ENCODE data around the gene NCBP2L.

The NCBP2L gene

DNA sequence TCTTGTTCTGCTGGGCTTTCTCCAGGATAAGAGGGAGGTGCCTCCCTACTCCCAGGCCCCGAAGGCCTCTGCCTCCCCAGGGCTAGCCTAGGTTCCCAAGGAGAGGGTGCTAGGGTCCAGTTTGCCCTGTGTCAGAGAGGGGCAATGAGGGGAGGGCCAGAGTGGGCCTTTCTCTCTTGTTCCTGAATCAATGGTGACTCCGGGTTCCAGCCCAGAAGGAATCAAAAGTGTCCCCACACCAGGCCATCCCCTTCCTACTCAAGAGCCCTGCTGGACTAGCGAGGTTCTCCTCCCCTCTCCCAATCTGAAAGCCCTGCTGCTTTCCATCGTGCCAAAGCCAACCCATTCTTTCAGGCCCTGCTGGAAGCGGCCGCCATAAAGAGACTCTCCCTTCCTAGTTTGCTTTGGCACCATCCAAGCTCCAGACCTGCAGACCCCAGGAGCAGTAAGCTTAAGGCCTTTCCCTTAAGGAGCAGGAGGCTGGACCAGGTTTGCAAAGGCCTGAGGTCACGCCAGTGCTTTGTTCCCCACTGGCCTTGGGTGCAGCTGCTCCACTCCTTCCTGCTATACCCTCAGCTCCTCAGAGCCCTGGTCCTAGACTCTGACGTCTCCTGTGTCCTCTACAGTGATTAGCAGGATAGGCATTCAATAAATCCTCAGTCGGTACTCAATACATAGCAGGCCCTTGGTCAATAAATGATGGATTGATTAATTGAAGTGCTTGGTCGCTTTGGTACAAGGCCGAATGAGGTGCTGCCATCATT lies 12.5 kb upstream of the NCBP2L start:
- no peak for DNase-seq (ENCODE audit: low read depth)
- no peak overlapping the region for H3K4me3 ChIP-seq (ENCODE audit: low read length)
- TF ChIP-seq, protein P1, sequence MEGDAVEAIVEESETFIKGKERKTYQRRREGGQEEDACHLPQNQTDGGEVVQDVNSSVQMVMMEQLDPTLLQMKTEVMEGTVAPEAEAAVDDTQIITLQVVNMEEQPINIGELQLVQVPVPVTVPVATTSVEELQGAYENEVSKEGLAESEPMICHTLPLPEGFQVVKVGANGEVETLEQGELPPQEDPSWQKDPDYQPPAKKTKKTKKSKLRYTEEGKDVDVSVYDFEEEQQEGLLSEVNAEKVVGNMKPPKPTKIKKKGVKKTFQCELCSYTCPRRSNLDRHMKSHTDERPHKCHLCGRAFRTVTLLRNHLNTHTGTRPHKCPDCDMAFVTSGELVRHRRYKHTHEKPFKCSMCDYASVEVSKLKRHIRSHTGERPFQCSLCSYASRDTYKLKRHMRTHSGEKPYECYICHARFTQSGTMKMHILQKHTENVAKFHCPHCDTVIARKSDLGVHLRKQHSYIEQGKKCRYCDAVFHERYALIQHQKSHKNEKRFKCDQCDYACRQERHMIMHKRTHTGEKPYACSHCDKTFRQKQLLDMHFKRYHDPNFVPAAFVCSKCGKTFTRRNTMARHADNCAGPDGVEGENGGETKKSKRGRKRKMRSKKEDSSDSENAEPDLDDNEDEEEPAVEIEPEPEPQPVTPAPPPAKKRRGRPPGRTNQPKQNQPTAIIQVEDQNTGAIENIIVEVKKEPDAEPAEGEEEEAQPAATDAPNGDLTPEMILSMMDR (conservative IDR thresholded peaks at IDR 0.05; ENCODE audit: low read depth, low read length) = no peak

- TF ChIP-seq, protein P1 (conservative IDR thresholded peaks at IDR 0.05; ENCODE audit: low read depth, low read length) = no peak
- H3K4me3 ChIP-seq (ENCODE audit: low read length) = no peak overlapping the region
- DNase-seq (ENCODE audit: low read depth) = no peak
Measured at GRCh38 chrX:107766470-107767150, 10.9 kb upstream of the NCBP2L start.

- no peak for DNase-seq (ENCODE audit: low read depth)
- no peak overlapping the region for H3K4me3 ChIP-seq (ENCODE audit: low read length)
- TF ChIP-seq, protein P1 (conservative IDR thresholded peaks at IDR 0.05; ENCODE audit: low read depth, low read length) = no peak
Measured at GRCh38 chrX:107768051-107768450, 9.5 kb upstream of the NCBP2L start.

DNA sequence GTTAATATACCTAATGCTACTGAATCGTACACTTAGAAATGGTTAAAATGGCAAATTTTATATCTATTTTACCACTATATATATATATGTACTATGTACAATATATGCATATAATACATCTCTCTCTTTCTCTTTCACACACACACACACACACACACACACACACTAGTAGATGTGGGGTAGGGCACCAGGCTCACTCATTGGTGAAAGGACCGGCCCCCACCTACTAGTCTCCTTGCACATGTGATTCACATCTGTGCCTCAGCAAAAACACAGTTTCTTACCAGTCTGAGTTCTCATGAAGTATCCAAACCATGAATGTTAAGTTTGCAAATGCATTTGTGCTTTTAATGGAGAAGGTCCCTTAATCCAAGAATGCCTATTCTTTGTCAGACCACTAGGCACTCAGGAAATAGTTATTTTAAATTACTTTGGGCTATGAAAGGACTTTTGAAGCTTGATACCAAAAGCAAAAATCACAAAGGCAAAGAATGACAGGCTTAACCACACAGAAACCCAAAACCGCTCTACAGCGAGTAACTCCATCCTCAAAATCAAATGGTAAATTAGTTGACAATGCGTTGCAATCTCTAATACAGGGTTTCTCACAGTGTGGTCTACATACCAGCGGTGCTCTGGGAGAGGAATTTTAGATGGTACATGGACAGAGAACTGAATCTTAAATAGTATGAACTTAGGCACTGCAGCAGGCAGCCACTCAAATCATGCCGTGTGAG lies 7.8 kb upstream of the NCBP2L start:
- H3K4me3 ChIP-seq (ENCODE audit: low read length) = no peak overlapping the region
- TF ChIP-seq, protein P1 (conservative IDR thresholded peaks at IDR 0.05; ENCODE audit: low read depth, low read length) = no peak
- no peak for DNase-seq (ENCODE audit: low read depth)

GRCh38 chrX:107773206-107773605 lies 4.3 kb upstream of the NCBP2L start:
- TF ChIP-seq, protein P1 (conservative IDR thresholded peaks at IDR 0.05; ENCODE audit: low read depth, low read length) = no peak
- DNase-seq (ENCODE audit: low read depth) = no peak
- no peak overlapping the region for H3K4me3 ChIP-seq (ENCODE audit: low read length)

DNA sequence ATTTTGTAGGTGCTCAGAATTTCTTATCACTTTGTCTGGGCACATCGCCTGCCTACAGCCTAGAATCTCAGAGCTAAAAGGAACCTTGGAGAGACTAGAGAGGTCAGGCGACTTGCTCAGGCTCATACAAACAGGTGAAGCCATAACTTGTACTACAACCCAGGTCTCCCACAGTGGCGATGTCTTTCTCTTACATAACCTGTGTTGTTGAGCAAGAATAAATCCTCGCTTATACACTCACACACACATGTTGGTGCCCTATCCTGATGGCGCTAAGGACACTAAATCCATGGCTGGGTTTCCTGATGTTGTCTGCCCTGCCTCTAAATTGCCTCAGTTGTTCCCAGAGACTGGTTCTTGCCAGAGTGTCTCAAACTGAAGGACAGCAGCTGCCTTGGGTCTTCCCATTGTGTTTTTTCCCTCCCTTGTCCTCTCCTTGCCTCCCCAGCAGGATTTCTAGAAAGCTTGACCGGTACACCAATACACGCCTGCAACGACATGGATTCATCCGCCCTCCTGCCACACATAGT lies 3.6 kb upstream of the NCBP2L start:
- no peak overlapping the region for H3K4me3 ChIP-seq (ENCODE audit: low read length)

More for the DNA sequence above, 3.6 kb upstream of the NCBP2L start:
- no peak for DNase-seq (ENCODE audit: low read depth)
- TF ChIP-seq, protein P1 (conservative IDR thresholded peaks at IDR 0.05; ENCODE audit: low read depth, low read length) = no peak
